GM19467 (cell line): ENCODE results near the gene SH3BGRL3.
"Not testable (repeated sequence)": the region's sequence is repeated elsewhere in the genome, so short reads cannot be mapped to it uniquely, and the experiment has no call there.

Source experiments
- ATAC-seq: cut with Tn5 transposase; IDR thresholded peaks from one replicate; pipeline ENCODE4 v1.9.1; 2021; ENCODE audit warnings: mild to moderate bottlenecking, moderate library complexity; ENCODE audit not compliant: unreplicated experiment

Gene SH3BGRL3

DNA sequence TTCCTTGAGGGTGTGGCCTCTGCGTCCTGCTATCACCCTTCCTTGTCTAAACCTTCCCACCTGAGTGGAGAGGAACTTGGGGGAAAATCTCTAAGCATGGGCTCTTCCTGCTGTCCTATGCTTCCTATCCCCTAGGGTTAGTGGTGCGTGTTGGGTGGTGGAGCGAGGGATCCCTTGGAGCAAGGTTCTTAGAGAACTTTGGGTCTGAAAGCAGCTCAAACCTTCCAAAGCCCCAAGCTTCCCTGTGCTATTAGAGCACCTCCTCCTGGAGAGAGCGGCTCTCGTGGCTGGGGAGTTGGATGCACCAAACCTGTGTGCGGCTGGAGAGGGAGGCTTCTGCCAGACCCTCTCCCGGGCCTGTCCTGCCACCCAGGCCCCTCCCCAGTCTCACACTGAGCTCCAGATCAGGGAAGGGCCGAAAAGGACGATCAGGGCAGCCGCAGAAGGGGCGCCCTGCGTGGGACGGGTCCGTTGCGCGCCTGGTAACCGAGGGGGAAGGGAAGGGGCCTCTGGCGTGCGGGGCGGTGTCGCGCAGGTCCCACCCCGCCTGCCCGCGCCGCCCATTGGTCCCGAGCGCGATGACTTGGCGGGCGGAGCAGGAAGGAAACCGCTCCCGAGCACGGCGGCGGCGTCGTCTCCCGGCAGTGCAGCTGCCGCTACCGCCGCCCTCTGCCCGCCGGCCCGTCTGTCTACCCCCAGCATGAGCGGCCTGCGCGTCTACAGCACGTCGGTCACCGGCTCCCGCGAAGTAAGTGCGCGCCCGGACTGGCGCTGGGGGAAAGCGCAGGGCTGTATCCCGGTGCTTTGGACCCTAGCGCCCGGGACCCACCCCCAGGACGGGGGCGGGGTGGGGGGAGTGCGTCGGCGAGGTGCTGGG is at the start of gene SH3BGRL3:
SH3BGRL3 (plus strand) TSS at position 631 of the 877 bp plus-strand sequence; CDS start at position 701, 70 bp downstream.
- ATAC-seq: peak; percentile 69

DNA sequence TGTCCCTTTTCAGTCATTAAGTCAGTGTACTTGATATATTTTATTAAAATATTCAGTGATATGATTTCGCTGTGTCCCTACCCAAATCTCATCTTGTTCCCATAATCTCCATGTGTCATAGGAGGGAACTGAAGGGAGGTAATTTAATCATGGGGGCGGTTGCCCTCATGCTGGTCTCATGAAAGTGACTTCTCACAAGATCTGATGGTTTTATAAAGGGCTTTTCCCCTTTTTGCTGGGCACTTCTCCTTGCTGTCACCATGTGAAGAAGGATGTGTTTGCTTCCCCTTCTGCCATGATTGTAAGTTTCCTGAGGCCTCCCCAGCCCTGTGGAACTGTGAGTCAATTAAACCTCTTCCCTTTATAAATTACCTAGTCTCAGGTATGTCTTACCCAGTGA is 49.2 kb upstream of the SH3BGRL3 start:
- not testable (repeated sequence) for ATAC-seq

DNA sequence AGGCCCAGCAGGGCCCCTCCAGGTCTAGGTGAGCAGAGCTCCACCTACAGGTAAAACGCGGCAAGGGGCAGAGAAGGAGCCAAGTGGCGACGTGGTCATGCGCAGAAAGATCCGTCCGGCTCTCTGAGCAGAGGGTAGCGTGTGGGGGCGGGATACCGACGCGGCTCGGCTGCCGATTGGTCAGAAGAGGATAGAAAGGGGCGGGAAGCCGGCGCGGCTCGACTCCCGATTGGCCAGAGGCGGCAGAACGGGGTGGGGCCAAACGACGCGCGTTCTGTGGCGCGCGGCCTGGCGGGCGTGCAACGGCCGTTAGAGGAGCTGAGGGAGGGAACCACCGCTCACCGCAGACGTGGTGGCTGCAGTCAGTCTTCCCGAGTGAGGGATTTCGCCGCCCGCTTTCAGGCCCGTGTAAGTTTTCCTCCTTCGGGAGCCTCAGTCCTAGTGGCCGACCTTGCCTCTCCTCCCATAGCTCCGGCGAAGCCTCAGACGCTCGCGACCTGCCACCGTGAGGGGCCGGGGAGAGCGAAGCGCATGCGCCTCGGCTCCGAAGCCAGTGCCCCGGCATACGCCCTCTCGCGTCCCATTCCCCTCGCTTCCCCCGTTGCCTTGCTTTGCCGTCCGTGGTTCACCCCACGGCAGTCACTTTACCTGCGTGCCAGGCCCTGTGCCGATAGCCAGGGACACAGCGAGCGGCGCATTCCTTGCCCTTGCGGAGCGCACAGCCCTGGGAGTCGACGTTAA is 45.8 kb upstream of the SH3BGRL3 start, which contains the start of gene CEP85:
CEP85 (plus strand) TSS at position 298 of the 741 bp plus-strand sequence. CDS start 5,584 bp downstream, outside the sequence.
- peak; percentile 94 for ATAC-seq

DNA sequence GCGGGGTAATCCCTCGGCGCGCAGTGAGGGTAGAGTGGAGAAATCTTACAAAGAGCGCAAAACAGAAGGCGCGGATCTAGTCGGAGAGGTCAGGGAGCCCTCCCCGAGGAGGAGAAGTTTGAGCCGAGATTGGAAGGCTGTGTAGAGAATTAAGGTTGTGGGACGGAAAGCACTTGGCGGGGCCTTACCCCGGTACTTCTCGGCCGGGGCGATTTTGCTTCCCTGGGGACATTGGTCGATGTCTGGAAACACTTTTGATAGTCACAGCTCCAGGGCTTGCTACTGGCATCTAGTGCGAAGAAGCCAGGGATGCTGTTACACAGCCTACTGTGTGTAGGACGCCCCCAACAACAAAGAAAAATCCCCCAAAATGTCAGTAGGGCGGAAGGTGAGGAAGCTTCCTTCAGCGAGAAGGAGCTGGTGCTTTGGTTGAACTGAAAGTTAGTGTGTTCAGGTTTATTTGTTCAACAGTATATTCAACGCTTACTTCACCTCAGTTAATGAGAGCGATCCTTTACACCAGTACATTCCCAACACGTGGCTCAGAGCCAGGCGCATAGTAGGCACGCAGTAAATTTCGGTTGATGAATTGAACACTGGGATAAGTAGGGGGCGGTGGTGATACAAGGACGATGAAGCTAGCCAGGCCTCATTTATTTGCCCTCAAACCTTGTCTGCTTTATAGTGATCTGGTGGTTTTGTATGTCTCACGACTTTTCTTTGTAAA is 45.1 kb upstream of the SH3BGRL3 start:
- ATAC-seq: no peak

DNA sequence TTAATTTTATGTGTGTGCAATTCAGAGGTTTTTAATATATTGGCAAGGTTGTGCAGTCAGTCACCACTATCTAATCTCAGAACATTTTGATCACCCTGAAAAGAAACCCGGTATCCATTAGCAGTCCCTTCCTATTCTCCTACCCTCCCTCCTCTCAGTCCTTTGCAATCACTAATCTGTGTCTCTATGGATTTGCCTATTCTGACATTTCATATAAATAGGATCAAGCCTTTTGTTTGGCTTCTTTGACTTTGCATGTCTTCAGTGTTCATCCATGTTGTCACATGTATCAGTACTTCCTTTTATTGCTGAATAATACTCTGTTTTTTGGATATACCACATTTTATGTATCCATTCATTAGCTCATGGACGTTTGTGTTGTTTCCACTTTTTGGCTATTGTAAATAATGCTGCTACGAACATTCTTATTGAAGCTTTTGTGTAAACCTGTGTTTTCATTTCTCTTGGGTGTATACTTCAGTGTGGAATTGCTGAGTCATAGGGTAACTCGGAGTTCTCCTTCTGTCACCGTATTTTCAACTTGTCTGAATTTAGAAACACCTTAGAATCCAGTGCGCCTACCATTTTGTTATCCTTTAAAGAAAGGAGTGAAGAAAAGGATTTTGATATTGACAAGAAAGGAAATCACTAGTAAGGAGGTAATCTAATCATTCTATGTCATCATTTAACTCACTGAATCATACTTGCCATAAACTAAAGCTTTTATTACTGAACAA is 42.5 kb upstream of the SH3BGRL3 start:
- no peak for ATAC-seq

DNA sequence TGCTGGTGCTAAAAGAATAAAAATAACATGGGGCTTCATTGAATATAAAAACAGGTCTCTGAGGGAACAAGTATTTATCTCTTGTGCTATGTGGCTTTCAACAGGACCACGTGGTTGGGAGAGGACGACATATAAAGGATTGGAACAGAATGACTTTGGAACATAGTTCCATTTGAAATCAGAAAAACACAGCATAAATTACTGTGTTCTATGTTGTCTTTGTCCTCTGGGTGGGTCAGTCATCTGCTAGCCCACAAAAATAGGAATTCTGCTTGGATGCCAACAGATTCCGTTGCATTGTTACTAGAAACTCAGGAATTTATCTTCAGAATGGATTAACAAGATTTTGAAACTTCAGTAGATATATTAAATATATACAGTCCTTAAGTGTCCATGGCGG is 40.0 kb upstream of the SH3BGRL3 start:
- ATAC-seq: no peak

DNA sequence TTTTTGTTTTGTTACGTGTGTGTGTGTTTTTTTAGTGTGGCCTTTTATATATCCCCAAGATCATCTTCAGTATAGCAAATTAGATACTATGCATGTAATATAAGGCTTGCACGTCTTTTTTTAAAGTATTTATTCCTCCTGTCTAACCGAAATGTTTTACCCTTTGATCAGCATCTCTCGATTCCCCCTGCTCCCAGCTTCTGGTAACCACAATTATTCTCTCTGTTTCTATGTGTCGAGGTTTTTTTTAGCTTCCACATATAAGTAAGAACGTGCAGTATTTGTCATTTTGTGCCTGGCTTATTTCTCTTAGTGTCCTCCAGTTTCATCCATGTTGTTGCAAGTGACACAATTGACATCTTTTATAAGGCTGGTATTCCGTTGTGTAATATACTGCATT is 27.2 kb upstream of the SH3BGRL3 start:
- no peak for ATAC-seq

DNA sequence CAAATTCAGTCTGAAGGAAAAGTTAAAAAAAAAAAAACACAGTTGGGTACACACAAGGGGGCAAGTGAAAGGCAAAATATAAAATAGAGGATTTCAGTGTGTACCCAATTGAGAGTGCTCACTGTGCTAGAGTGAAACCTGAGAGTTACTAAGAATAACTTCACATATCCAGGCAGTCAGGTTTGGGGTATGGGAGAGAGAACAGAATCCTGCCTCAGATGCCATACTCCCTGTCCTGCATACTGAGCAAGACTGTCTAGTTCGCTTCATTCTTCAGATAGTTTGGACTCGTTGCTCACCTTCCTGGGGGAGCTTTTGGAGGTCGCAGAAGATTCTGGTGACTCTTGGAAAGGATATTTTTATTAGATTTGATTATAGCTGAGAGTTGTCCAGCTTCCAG is 25.5 kb upstream of the SH3BGRL3 start:
- no peak for ATAC-seq

DNA sequence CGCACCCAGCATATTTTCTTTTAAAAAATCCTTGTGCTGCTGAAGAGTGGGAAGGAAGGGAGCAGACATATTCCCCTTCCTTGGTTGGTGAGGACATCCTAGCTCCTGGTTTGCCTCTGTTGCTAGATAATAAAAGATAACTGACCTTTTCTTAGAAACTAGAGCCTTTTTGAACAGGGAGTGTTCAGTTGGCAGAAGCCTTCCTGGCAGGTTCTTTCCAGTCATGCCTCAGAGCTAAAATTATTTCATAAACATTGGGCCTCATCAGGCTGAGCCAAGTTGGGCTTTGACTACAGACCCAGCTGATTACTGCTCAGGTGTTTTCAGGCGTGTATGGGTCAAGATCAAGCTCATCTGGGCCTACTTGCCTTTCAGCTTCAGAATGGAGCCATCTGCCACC is 22.7 kb upstream of the SH3BGRL3 start:
- ATAC-seq: no peak

DNA sequence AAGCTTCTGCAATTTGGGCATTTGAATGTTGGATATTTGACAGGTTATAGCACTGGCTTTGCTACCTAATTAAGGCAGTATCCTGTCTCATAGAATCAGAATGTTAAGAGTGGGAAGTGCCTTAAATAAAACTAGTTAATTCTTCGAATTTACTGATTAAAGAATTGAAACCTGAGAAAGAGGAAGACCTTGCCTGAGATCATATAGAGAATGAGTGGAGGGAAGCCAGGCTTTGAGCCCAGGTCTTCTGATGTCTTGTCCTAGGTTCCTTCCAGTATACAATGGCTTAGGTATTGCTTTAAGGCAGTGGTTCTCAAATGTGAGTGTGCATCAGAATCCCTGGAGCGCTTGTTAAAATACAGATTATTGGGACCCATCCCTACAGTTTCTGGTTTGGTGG is 20.9 kb upstream of the SH3BGRL3 start:
- no peak for ATAC-seq

DNA sequence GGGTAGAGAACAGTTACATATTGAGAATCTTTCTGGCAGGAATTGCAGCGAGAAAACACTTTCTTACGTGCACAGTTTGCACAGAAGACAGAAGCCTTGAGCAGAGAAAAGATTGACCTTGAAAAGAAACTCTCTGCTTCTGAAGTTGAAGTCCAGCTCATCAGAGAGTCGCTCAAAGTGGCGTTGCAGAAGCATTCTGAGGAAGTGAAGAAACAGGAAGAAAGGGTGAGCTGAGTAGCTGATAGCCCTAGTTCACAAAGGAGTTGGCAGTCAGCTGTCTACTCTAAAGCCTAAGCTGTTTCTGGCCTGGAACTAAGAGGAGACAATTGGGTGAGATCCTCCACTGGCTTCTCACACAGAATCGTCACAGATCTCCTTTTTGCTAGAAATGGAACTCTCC is 20.3 kb upstream of the SH3BGRL3 start:
- no peak for ATAC-seq

DNA sequence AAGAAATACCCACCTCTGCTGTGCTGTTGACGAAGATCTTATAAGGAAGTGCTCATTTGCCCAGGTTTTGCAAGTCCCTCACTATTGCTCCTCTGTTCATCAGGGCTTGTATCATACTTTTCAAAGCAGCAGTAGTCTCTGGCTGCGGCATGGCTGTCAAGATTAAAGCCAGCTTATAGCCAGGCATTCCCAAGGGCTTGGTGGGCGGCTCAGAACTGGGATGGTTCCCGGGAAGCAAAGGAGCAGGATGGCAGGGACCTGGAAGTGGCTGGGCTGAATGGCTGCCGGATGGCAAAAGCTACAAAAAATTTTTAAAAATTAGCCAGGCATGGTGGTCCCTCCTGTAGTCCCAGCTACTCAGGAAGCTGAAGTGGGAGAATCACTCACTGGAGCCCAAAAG is 16.7 kb upstream of the SH3BGRL3 start:
- no peak for ATAC-seq

DNA sequence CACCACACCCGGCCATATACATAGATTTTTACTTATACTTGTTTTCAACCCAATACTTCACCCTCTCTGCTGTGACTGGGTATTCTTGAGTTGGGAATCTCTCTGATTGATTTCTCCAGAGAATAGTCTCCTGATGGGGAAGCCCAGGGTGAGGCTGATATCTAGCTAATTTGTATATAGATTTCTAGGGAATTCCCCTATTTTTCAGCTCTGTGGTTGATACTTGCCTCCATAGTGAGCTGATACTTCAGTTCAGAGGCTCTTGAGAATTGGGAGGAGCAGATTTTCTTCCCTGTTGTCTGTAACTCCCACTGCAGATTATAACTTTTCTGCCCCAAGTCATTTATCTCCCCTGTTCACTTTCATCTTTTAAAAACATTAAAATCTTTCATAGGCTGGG is 14.5 kb upstream of the SH3BGRL3 start:
- ATAC-seq: no peak

DNA sequence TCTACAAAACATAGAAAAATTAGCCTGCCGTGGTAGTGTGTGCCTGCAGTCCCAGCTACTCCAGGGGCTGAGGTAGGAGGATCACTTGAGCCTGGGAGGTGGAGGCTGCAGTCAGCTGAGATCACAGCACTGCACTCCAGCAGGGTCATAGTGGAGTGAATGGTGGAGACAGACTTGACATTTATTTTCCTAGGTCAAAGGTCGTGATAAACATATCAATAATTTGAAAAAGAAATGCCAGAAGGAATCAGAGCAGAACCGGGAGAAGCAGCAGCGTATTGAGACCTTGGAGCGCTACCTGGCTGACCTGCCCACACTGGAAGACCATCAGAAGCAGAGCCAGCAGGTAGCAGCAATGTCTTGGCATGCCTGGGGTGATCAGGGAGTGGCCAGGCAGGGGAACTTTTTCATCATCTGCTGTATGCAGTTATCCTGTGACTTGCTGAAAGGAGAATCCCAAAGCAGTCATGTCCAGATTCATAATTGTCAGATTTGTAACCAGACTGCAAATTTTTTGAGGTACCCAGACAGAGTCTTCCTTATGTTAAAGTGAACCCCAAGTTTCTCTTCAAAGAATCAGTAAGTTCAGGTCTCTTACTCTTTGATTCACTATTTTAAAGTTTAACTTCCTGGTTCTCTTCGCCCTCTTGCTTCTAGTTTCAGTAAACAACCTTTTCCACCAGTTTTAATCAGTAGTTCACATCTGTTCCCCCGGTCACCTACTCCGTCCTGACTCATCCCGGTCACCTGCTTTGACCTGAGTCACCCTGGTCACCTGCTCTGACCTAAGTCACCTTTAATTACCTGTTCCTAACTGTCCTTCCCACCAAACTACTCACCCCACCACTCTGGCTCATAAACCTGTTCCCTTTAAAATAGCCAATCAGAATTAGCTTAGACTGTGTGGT is 11.3 kb upstream of the SH3BGRL3 start:
- ATAC-seq: no peak

DNA sequence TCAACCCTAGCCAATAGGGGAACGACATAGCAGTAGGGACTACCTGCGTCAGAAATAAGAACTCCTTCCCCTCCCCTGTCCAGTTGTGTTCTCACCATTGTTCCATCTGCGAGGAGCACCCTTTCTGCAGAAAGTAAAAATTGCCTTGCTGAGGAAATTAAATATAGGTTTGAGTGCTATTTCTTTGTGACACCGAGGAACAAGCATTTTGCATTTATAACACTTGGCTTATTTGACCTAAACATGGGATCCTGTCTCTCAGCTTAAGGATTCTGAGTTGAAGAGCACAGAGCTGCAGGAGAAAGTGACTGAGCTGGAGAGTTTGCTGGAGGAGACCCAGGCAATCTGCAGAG is 10.7 kb upstream of the SH3BGRL3 start:
- no peak for ATAC-seq

DNA sequence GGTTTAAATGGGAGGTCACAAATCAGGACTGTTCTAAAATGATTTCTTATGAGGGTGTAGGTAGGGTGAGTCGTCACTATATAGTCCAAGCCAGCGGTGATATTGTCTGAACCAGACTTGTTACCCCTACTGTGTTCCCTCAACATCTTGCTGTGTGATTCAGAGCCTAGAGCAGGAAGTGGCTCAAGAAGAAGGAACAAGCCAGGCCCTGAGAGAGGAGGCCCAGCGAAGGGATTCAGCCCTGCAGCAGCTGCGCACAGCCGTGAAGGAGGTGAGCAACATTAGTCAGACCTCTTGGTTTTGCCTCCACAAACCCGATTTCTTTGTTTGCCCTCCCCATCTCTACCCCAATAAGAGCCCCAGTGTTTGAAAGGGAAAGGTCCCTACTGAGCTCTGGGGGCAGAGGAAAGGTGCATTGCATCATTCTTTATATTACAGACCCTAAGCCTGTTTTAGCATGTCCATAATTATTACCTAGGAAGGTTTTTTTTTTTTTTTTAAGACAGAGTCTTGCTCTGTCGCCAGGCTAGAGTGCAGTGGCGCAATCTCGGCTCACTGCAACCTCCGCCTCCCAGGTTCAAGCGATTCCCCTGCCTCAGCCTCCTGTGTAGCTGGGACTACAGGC is 5.0 kb upstream of the SH3BGRL3 start:
- ATAC-seq: no peak

DNA sequence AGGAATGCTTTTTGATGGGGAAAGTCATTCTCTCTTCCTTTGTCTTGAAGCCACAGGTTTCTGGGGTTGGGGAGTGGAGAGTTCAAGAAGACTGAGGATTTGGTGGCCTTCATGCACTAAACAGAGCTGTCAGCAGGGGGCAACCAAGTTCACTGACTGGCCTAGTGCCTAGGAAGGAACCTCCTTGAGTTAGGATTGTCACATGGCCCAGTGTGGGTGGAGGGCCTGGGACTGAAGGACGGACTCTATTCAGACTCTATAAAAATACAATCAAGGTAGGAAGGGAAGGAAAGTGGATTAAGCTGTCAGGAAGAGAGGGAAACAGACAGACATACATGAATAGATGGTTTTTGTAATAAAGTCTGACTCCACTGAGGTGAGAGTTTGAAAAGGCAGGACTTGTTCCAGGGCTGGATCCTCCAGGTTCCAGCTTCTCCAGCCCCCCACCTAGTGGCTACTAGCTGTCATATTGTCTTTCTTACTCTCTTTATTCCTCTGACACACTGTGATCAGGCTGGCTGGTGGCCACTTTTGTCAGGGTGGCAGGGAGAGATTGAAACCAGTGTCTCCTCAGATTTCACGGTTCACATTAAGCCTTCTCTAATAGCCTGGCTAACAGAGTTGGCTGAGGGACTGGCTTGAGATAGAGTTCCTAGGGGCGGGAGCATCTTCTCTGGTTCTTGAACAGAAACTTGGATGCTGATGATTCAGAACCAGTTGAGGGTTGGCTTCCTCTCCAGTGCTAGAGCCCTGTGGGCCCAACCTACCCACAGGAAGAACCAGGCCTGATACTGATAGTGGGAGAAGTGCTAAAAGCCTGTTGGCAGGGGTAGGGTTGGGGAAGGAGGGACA is 4.1 kb upstream of the SH3BGRL3 start:
- ATAC-seq: no peak

DNA sequence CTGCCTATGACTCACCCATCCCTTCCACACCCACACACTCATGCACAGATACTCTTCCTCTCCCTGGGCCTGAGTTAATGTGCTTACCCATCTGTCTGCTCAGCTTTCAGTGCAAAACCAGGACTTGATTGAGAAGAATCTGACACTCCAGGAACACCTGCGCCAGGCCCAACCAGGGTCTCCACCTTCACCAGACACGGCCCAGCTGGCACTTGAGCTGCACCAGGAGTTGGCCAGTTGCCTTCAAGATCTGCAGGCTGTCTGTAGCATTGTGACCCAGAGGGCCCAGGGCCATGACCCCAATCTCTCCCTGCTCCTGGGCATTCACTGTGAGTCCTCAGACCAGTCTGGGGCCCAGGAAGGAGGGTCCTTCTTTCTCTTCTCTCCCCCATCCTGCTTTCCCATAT is 3.5 kb upstream of the SH3BGRL3 start:
- no peak for ATAC-seq
